Kidney epithelial cell (primary cell): Measurements from ENCODE around the gene CCBE1. TPM values are rescaled to one million over a fixed set of nuclear protein-coding genes. Genes with fewer than 3 reads are reported as not detected.

Source experiments
- DNase-seq: peaks from one replicate; pipeline ENCODE4 v3.0.0-alpha.2; 2010; ENCODE audit warnings: low read depth
- H3K27me3 ChIP-seq: 2 replicates; pipeline ENCODE4 v1.6.0; 2011; ENCODE audit warnings: low read length; ENCODE audit not compliant: control insufficient read depth, insufficient read depth
- H3K36me3 ChIP-seq: 2 replicates; pipeline ENCODE4 v1.5.1; 2011; ENCODE audit warnings: low read length; ENCODE audit not compliant: control insufficient read depth, insufficient read depth
- H3K4me3 ChIP-seq: 2 replicates; pipeline ENCODE4 v1.5.1; 2011; ENCODE audit warnings: low read depth, mild to moderate bottlenecking, control low read depth, low read length
- CTCF ChIP-seq: IDR thresholded peaks from 2 replicates; pipeline ENCODE4 v1.5.1; 2011; ENCODE audit warnings: mild to moderate bottlenecking, moderate library complexity, low read length, control low read depth, inconsistent platforms; ENCODE audit not compliant: insufficient read depth, poor library complexity, severe bottlenecking
- total RNA-seq: library from RNA; depleted of rRNA; stranded (reverse); fragments of >200 nt; gene quantifications from 2 replicates; pipeline ENCODE4 v1.2.3, GENCODE V29; 2015

Gene CCBE1
- total RNA-seq, 1 donor from 2014 or later, result 1.2 TPM

GRCh38 chr18:59550174-59550516 is 147.1 kb downstream of the CCBE1 start:
- DNase-seq, result no peak
- TF ChIP-seq CTCF, result no peak
- Histone ChIP-seq H3K36me3 (no peaks in the 10 kb centered on the region), H3K4me3 (no peak overlapping the region), H3K27me3 (no peaks in the 10 kb centered on the region)

DNA sequence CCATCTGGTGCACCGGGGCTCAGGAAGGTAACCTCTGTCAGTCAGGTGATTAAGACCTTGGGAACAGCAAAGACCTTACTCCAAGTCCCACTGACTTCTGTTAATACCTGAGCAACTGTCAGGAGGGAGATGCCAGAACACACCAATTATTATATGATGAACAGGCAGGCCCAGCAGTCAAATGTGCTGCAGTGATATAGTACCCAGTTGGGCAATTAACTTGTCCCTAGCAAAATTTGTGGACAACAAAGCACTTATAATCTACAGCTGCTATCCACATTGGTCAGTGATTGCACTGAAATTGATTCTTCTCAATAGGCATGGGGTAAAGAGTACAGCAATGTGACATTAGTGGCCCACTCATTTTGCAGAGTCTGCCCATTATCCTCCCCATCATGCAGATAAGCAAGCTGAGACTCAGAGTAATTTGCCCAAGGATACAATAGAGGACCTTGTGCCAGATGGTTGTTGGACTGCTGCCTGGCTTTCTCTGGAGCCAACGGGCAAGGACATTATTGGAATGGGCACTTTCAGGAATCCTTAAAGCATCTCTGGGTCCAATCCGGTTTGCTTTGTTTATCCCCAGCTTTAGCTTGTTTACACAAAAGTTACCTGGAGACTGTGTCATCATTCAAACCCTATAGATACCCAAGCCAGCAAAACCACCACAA is 147.6 kb downstream of the CCBE1 start:
- H3K27me3 ChIP-seq, result no peaks in the 10 kb centered on the region
- H3K4me3 ChIP-seq, result no peak overlapping the region
- no peak for DNase-seq
- no peak for TF ChIP-seq CTCF
- H3K36me3 ChIP-seq, result no peaks in the 10 kb centered on the region

GRCh38 chr18:59547581-59548182 is 149.5 kb downstream of the CCBE1 start:
- TF ChIP-seq CTCF, result no peak
- Histone ChIP-seq H3K36me3 (no peaks in the 10 kb centered on the region), H3K4me3 (no peak overlapping the region), H3K27me3 (no peaks in the 10 kb centered on the region)
- DNase-seq, result no peak

DNA sequence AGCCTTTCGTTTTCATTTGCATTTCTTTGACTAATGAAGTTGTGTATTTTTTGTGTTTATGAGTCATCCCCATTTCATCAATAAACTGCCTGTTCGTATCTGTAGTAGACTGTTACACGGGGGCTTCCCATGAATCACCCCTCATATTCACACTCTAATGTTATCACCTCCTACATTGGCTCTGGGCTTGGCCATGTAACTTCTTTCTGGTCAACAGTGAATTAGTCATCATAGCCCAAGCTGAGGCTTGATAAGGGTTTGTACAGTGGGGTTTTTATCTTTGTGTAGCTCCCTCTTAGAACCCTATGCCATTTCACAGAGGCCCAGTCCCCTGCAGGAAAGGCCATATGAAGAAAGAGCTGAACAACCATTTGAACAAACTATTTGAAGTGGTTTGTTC is 151.0 kb downstream of the CCBE1 start:
- Histone ChIP-seq H3K36me3 (no peaks in the 10 kb centered on the region), H3K4me3 (no peak overlapping the region), H3K27me3 (no peaks in the 10 kb centered on the region)
- DNase-seq, result no peak
- TF ChIP-seq CTCF, result no peak

DNA sequence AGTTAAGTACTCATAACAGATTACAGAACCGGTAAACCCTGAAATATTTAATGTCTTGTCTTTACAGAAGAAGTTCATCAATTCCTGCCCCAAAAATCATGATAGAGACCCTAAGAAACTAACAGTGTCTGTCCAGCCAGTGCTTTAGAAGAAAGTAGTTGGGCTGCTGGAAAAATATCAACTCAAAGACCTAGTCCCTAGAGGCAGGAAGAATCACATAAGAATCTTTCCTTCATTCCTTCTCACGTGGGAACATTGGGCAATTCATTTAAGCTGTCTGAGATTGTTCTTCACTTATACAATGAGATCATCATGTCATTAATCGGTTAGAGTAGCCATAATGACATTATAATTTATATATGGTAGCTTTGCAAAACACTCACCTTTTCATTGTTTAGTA is 156.4 kb downstream of the CCBE1 start:
- no peaks in the 10 kb centered on the region for H3K27me3 ChIP-seq
- TF ChIP-seq CTCF, result no peak
- no peak for DNase-seq
- no peaks in the 10 kb centered on the region for H3K36me3 ChIP-seq
- no peak overlapping the region for H3K4me3 ChIP-seq

DNA sequence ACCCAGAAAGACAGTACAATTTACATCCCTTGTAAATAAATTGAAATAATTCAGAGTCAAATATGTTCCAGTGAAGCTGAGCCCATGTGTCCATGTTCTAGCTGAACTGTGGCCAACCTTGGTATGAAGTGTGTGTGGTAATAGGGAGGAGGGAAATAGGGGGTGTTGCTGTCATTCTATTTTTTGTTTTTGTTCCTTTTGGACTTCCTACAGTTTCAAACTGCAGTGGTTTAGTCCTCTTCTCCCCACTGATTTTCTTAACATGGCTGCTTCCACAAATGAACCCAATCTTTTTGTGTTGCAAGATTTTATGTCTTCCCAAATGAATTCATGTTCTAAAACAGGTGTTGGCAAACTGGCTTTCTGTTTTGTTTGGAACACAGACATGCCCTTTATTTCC is 156.9 kb downstream of the CCBE1 start:
- no peak for DNase-seq
- no peak for TF ChIP-seq CTCF
- Histone ChIP-seq H3K27me3 (no peaks in the 10 kb centered on the region), H3K36me3 (no peaks in the 10 kb centered on the region), H3K4me3 (no peak overlapping the region)
